Activated T-cell treated with anti-CD3 and anti-CD28 coated beads for 4 hours (primary cell): Measurements from ENCODE around the gene ASTN2.

Source experiments
- DNase-seq: peaks from one replicate; pipeline ENCODE4 v3.0.0-alpha.2; 2020

Gene ASTN2

DNA sequence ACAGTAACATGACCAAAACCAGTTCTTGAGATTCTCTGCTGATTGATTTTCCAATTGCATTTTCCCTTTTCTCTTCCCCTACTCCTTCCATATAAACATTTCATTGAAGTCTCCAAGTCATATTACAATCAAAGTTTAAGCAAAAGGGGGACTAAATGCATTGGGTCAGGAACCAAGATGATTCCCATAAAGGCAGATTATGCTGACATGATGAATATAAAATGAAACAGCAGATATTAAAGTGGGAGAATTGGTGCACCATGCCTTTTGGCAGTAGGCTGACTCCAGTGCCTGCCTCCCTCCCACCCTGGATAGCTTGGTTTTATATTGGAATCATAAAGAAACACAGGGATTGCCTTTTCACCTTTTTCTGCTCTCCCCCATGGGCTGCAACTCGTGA is 118.4 kb downstream of the ASTN2 start:
- no peak for DNase-seq

DNA sequence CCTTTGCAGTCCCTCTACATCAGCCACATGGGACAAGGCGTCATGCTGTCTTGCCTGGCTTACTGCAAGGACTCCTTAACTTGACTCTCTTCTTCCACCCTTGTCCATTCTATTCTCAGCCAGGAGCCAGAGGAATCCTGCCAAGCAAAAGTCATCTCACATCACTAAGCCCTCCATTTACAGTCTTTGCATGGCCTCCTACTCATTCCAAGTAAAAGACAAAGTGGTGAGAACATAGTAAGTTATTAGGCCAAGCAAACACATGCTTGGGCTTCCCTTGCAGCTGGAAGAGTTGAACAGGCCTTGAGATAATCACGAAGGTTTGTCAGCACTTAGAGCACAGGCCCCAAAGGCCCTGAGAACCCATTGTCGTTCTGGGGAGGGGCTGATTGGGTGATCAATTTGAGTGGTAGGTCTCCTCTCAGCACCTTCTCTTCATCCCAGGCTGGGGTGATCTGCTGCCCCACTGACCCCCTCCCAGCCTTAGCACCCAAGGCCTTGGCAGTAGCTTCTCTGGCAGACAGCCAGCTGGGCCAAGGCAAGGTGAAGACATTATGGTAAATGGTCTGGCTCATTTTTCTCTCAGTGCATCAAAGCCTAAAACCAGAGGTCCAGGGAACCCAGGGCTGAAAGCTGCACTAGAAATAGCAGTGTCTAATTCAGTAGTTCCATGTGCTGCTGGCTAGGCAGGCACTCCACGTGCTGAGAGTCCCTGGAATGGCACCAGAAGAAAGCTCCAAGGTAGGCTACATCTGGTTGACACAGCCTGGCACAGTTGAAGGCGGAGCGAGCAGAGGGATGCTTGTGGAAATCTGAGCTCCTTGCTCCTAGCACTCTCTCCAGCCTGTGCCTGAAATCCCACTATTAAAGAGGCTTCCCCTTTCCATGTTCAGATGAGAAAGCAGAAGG is 121.4 kb downstream of the ASTN2 start:
- DNase-seq, result no peak

DNA sequence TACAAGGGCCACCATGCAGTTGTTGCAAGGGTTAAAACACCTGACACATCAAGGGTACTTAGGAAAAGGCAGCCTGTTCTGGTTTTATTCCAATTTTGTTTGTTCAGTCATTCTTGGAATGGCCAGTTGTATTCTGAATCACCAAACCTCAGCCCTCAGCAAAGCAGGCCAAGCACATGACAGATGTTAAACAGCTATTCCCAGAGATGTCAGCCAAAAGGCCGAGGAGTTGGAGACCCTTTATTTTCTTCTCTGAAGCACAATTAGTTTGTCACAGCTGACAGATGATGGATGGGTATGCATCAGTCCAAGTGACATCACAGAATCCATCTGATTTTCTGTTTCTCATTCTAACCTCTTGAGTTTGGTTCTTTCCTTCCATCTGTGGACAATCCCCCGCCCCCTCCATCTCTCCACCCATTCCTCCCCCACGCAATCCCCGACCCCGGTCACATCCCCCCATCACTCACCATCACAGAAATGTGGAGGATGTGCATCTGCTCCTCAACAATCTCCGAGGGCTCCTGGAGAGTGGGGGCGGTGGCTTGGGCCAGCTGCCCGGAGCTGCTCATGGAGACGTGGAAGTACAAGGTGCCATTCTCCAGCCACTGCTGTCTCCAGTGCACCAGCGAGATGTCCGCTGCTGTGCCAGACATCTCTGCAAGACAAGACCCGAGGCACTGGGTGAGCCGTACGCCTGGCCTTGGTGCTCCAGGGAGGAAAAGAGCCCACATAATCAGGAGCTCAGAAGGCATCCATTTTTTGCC is 123.8 kb downstream of the ASTN2 start:
- DNase-seq, result no peak

DNA sequence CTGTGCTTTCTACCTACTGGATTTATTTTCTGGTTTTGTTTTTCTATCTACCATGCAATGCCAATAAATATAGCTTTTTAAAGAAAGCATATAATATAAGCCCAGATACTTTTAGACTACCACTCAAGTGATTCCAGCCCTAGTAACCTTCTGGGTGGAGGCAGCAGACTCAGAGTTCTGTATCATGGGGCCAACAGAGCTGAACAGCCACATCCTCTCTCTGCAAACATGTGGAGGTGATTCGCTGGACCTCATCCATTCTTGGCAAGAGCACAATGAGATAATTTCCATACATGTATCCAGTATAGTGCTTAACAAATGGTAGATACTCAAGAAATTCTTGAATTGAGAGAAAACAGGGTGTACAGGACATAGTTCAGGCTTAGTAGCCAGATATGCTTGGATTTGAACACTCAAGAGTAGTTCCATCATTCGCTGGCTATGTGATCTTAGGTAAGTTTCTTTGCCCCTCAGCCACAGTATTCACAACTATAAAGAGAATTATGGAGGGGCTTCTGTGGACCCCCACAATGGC is 124.5 kb downstream of the ASTN2 start:
- DNase-seq, result no peak

DNA sequence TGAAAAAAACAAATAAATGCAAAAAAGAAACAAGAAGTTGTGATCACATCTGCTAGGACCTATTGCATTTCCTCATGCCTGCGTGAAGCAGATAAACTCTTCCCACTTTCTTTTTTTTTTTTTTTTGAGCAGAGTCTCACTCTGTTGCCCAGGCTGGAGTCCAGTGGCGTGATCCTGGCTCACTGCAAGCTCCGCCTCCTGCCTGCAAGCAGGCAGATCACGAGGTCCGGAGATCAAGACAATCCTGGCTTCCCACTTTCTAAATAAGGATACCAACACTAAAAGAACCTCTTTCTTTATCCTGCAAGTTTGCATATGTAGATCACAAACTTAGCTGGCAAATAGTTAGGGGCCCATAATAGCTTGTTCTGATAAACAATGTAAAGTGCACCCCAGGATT is 128.6 kb downstream of the ASTN2 start:
- no peak for DNase-seq

DNA sequence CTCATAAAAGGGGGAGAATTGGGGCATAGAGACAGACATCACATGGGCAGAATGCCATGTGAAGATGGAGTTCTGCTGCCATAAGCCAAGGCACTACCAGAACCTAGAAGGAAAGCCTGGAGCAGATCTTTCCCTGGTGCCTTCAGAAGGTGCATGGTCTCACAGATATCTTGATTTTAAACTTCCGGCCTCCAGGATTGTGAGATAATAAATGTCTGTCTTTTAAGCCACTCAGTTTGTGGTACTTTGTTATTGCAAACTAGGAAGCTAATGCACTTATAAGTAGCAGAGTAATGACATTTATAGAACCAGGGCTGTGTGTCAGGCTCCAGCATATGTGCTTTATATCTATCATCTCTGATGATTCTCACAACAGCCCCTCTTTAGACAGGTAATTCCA is 130.4 kb downstream of the ASTN2 start:
- no peak for DNase-seq

DNA sequence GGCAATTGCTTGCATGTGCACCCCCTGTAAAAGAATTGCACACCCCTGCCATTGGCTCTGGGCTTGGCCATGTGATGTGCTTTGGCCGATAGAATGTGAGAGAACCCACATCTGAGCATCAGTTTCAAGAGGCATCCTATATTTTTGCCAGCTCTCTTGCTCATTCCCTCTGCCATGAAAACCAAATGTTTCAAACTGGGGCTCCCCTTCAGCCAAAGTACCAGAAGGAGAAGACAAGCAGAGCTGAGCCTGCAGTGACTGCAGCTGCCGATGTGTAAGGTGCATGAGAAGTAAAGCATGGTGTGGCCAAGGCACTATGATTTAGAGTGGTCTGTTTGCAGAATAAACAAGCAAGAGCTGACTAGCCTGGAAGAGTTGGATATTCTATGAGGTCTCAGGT is 132.3 kb downstream of the ASTN2 start:
- DNase-seq, result no peak

DNA sequence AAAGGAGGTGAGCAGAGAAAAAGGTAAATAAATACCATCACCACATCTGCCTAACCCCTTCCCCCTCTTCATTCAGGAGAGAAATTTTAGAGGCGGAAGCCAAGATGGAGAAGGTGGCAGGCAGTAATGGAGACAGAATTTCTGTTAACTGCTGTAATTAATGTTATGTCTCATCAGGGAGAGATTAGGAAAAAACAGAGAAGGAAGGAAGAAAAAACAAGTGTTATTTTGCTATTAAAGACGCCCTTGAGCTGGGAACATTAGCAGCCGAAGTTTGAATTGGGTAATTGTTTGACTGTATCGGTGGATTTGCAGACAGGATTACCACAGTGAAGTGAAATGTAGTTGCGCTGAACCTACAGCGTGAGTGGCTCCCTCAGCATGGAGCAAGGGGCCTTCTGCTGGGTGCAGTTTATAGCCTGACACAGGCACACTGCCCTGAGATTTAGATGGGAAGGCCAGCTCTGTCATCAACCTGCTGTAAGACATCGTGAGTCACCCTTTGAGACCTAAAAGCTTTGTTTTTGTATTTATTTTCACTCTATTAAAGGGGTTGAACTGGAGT is 136.3 kb downstream of the ASTN2 start:
- DNase-seq, result no peak

DNA sequence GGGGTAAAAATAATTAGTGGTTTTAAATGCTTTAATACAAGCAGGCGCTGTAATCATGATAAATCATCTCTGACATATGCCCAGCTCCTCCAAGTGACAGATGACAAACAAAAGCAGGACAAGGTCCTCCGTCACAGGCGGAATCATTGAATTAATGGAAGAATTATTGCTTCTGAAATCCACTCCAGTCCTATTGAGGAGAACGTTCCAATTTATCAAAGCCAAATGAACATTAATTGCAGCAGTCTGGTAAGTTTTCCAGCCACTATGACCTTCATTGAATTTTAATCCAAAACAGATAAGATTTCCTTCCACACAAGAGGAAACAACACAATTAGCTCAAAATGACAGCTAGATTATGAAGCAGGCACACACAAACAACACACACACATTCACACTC is 136.8 kb downstream of the ASTN2 start:
- DNase-seq, result no peak

DNA sequence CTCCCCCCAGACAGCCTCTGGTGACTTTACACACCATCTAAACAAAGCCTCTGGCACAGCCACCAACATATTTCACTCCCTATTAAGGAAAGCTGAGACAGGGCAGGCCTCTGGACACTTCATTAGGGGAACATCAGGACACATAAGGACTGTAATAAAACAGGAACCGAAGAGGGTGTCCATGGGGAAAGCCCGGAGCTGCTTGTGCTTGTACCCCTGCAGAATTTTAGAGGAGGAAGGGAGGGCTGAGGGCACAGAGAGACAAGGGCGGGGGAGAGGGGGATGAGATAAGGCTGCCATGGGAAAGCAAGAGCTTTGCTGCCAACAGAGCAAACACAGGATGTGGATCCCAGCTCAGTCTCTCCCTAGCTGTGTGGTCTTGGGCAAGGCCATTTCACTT is 138.4 kb downstream of the ASTN2 start:
- DNase-seq, result no peak

DNA sequence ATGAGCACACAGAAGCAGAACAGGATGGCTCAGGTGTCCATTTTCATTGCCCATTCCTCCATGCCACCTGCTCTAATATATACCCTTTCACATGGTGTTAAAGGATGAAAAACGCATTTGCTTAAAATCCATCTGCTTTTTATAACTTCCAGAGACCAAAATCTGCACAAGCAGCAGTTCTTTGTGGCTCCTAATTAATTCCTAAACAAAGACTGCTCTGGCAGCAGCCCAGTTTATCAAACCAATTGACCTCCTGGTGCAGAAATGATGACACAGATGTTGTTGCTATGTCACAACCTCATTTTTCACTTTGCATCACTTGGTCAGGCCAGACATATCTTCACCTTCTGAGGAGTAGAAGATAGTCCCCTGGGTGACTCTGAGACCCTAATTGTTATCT is 141.2 kb downstream of the ASTN2 start:
- no peak for DNase-seq

DNA sequence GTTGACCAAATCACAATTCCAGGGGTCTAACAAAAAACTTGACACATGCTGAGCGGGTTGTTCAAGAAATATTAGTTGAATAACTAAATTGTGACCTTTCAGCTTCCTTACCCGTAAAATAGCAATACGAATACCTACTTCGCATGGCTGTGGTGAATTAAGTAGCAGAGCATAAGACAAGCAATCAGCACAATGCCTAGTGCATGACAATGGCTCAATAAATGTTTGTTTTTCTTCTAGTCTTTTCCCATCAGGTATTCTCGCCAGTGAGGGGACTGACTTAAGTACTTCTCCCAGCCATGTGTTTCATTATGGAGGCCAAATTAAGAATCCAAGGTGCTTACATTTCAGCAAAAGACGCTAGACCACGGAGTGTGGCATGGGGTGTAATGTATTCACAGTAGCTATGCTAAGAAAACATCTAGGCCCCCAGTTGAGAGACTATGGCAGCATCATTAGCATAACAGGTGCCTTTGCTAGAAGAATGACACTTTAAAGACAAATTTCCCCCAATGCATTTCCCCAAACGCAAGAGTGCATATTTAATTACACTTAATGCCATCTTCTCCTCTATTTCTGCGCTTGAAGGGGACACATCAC is 145.9 kb downstream of the ASTN2 start:
- DNase-seq, result no peak

DNA sequence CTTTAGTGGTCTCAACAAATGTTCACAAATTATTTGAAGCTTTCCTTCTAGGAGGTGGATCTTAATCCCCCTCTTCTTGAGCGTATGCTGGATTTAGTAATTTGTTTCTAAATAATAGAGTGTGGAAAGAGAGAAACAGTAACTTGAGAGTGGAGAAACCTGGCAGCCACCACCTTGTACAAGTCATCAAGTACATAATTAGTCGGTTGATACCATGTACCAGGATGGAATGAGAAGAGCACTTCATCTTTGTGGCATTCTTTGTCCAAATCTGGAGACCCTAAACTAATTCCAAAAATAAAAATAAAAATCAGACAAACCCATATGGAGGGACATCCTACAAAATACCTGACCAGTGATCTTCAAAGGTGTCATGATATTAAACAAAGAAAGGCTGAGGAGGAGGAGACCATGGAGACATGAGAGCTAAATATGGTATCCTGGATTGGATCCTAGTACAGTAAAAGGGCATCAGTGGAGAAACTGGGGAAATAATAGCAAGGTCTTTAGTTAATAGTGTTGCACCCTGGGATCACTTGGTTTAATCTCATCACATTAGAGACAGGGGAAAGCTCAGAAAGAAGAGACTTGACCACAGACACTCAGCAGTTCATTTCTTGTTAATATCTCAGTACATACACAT is 147.9 kb downstream of the ASTN2 start:
- no peak for DNase-seq

DNA sequence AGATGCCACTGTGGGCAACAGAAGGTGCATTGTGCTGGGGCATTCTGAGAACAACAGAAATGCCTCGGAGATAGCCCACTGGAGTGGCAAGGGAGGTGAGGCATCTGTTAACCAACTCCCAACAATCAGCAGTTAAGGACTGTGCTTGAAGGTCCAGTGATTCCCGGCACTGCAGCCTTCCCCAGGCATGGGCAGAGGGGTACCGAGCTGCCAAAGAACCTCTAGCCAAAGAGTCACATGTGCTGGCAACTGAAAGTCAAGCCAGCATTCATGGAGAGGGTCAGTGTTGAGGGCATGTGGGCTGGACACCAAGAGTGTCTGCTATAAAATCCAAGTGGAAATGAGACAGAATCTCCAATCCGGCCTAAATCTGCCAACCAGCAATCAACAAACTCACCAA is 149.6 kb downstream of the ASTN2 start:
- no peak for DNase-seq

DNA sequence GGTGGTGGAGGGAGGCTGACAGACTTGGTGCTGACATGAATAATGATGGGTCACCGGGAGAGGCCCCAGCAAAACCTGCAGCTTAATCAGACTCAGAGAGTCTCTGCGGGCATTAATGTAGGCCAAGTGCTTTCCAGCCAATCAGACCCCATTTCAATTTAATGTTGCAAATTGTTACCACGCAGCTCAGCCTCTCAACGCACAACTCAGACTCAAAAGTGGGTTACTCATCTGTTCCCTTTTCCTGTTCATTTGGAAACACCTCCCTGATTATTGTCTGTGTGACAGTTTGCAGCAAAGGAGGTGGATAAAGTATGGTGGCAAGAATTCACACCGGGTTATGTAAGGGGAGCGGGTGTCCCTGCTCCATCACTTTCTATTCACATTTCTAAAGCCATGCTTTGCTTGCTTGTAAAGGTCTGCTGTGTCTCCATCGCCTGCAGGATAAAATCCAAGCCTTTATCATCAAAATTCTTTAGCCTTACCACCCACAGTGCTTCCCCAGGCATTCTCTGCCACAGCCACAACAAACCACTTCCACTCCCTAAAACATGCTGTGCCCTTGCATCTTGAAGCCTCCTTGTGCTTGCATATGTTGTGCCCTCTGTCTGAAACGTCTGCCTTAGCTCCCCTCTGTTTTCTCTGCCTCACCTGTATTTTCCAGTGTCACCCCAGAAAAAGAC is 156.5 kb downstream of the ASTN2 start:
- DNase-seq, result no peak

DNA sequence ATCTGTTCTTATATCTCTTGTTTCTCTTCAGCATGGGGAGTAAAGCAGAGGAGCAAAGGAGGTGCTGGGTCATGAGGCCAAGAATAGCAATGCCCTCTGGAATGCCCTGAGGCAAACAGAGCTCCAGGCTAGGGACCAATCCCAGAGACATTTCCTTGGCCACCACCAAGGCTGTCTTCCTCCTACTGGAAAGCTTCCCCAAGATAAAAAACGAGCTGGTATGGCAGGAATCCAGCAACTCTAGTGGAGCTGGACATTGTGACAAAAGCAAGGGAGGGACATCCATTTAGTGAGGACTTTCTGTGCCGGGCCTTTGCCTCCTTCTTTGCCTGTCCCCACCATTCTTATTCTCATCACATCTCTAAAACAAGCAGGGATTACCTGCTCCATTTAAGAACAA is 161.6 kb downstream of the ASTN2 start:
- no peak for DNase-seq

DNA sequence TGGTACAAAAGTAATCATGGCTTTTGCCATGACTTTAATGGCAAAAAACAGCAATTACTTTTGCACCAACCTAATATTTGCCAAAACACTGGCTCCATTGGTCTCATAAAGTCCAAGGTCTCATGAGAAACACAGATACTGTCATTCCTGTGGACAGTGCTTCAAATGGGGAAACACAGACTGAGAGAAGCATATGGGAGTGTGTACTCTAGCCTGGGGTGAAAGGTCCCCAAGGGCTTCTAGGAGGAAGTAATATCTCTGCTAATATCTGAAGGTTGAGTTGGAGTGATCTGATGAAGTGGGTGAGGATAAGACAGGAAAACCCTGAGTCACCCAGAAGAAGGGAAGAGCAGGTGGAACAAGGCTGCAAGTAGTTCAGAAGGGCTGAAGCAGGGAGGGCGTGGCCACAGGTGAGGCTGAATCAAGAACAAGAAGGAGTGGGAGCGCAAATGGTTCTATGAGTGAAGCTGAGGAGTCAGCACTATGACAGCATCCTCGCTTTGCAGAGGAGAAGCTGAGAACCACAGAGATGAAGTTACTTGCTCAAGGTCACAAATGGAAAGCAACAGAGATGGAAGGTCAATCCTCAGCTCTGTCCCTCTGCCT is 164.1 kb downstream of the ASTN2 start:
- DNase-seq, result no peak

DNA sequence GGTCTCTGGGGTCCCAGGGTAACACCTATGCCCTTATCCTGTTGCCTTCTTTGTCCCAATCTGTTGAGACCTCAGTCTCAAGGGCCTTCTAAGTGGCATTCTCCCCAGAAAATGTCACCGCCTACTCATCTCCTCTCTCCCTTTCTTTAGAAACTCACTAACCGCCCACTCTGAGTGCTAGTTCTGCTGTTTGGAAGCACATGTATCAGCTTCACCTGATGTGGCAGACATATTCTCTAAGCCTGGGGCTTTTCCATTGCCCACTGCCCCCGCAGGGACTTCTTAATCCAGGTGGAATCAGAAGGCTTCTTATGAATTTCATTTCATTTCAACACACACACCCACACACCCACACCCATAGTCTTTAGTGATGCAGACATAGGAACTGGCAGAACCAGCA is 165.1 kb downstream of the ASTN2 start:
- no peak for DNase-seq

DNA sequence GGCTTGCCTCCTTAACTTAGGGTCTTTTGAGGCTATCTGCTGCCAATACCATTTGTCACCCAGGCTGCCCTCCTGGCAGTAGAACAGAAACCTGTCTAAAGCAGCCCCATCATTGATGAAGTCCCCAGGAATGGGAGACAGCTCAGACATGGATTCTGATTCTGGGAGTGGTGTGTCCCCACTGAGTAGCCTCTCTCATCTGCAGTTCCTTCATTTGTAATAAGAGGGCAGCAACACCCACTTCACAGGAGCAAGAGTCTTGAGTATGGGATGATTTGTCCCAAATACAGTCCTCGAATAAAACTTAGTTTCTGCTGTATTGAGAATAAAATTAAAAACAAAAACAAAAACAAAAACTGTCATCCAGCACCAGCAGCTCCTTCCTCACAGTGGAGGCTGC is 167.6 kb downstream of the ASTN2 start:
- no peak for DNase-seq

DNA sequence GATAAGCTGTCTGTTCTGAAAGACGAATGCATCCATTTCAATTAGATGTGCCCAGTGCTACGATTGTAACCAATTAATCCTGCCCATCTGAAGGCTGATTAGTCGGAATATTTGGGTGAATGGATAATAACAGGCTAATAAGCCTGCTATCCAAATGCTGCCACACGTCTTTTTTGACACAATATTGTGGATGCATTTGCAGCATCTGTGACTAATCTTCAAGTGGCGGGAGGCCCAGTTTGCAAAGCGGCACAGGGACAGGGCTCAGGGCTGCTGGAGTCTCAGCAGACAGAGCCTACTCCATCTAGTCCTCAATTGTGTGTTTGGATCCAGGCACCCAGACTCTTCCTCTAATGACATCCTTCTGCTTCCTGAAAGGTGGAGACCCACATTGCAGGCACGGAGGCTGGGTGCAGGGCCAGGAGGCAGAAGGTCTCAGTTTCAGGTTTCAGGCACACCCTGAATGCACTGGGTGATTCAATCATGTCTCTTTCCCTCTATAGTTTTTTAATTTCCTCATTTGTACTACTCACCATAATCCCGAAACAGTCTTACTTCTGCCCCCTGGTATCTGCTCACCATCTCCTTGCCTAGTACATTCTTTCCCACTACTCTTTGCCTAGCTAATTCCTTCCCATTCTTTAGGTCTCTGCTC is 169.6 kb downstream of the ASTN2 start:
- no peak for DNase-seq

DNA sequence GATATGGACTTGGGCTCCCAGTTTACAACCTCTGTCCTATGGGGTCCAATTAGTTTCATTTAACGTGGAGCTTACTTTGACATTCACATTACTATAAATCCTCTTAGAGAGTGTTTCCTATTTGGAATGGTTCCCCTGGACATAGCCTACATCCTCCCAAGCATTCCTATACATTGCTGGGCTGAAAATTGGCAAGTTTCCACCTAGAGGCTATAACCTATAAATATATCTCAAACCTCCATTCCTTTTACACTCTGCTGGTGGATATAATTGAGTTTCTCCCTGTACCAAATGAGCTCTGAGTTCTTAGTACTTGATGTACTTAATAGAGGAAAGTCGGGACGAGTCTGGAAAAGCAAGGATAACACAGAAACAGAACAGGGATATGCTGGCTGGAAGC is 172.8 kb downstream of the ASTN2 start:
- DNase-seq, result no peak
